ENCODE measurements around the gene XRCC6.

GRCh38 chr22:41713004-41713403, 91.9 kb downstream of the XRCC6 start:
- TF ChIP-seq CTCF (IDR thresholded peaks at IDR 0.05 in 8 of 11, conservative IDR thresholded peaks at IDR 0.05 in 3 of 11) (no peak), POLR2A (IDR thresholded peaks at IDR 0.05) (no peak)
